Measurements from ENCODE around the gene NPAS3. TPM values are rescaled to one million over a fixed set of nuclear protein-coding genes. Genes with fewer than 3 reads are reported as not detected.

The NPAS3 gene
- total RNA-seq, 1 experiment from 2014 or later, result not detected

DNA sequence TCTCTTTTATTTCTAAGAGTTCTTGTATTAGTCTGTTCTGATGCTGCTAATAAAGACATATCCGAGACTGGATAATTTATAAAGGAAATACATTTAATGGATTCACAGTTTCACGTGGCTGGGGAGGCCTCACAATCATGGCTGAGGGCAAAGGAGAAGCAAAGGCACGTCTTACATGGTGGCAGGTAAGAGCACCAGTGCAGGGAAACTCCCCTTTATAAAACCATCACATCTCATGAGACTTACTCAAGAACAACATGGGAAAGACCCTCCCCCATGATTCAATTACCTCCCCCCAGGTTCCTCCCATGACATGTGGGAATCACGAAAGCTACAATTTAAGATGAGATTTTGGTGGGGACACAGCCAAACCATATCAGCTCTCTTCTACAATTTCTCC is 503.0 kb downstream of the NPAS3 start:
- no peak for DNase-seq (ENCODE audit: low spot score)
- in situ Hi-C loops (cut with HindIII; ENCODE audit: low sequenced_read_pairs), result no loop called here

DNA sequence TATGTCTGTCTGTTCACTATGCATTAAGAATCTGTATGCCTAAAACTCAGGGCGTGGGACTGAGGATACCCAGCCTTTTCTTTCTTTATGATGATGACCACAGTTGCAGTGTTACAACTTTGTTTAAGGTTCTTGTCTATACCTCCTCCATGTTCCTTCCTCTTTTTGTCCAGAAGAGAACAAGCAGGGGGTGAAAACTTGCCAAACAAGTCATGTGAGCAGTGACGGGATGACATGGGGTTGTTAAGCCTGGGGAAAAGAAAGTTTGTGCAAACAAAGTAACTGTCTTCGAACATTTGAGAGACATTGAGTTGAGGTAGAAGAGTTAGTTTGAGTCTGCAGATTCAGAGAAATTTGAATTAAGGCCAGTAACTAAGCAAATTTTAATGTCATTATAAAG is 505.5 kb downstream of the NPAS3 start:
- in situ Hi-C loops (cut with HindIII; ENCODE audit: low sequenced_read_pairs), result no loop called here

GRCh38 chr14:33449268-33449667 is 510.6 kb downstream of the NPAS3 start:
- in situ Hi-C loops (cut with HindIII; ENCODE audit: low sequenced_read_pairs), result no loop called here
- no peak for DNase-seq (ENCODE audit: low spot score)

More for the DNA sequence above, 505.5 kb downstream of the NPAS3 start:
- no peak for DNase-seq (ENCODE audit: low spot score)

DNA sequence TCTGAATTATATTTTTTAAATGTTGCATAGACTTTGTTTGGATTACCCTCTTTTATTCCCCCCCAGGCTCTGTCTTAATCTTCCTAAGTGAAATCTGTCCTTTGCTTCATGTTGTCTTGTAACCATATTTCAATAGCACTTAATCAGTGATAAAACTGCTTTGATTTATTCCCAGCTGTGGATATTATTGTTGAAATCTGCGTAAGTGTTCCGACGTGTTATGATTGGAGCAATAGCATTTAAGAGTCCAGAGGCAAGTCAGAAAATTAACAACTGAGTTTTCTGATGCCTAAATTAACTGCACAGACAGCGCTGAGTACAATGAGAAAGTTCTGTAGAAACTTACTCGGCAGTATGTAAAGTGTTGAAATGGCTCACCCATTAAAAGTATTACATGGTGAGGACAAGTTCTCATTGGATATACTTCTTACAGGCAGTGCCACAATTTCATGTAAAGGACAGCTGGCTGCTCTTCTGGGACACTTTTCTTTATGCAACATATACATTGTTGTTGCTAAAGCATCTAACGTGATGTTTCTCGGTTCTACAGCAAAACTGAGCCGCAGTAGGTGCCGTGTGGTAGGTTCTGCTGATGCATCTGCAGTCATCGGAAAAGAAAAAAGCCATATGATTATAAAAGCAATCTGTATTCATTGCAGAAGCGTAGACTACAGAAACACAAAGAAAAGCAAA is 511.2 kb downstream of the NPAS3 start:
- in situ Hi-C loops (cut with HindIII; ENCODE audit: low sequenced_read_pairs), result no loop called here
- no peak for DNase-seq (ENCODE audit: low spot score)

DNA sequence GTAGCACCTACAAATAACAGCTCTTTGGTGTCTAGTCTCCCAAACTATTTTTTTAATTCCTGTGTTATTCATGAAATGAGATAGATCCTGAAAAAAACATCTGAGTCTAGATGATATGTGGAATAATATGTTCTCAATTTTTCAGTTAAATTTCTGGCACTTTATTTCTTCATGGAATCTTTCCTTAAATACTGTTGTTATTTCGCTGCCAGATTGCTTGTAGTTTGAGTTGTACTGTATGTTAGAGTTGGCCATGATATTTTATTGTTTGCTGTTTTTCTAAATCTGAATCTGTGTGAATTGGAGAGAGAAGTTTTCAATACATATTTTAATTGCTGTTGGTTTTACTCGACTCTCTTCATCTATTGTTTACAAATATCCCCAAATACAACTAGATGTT is 511.7 kb downstream of the NPAS3 start:
- in situ Hi-C loops (cut with HindIII; ENCODE audit: low sequenced_read_pairs), result no loop called here
- no peak for DNase-seq (ENCODE audit: low spot score)

GRCh38 chr14:33451211-33451610 is 512.5 kb downstream of the NPAS3 start:
- DNase-seq (ENCODE audit: low spot score), result no peak
- in situ Hi-C loops (cut with HindIII; ENCODE audit: low sequenced_read_pairs), result no loop called here

DNA sequence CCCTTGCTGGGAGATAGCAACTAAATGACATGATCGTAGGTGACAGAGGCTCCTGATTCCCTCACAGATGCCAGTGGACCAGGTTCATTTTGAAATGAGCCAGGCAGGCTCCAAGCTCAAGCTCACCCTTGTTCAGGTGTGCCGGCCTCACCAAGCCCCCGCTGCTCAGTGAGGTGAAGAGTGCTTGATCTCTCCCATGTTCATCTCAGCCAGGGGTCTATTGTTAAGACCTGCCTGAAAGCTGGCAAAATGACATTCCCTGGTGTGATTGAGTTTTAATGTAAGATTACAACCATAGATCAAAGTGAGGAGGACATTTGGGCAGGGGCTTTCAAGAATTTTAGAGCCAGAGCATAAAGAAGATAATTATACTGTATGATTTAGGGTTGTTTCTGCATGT is 514.3 kb downstream of the NPAS3 start:
- in situ Hi-C loops (cut with HindIII; ENCODE audit: low sequenced_read_pairs), result no loop called here
- no peak for DNase-seq (ENCODE audit: low spot score)

DNA sequence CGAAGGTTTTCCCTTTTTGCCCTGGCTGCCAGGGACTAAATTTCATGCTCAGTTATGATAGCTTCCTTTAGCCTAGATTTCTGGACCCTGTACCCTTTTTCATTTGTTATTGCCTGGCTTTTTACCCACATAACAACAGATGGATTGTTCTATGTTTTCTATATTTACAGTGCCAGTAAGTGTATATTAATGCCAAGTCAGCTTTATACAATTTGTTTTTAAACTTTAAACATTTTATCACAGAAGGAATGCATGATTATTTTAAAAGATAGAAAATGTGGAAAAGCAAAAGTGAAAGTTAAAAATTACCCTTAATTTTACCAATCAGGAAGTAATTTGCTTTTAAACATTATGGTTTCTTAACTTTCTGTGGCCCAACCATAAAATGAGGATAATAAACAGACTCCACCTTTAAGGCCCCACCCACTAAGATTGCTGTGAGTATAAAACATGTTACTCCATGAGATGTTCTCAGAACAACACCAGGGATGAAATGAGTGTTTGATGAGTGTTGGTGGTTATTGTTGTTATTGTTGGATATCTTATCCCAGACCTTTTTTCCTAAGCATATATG is 515.4 kb downstream of the NPAS3 start:
- DNase-seq (ENCODE audit: low spot score), result no peak
- in situ Hi-C loops (cut with HindIII; ENCODE audit: low sequenced_read_pairs), result no loop called here

GRCh38 chr14:33454707-33455106 is 516.0 kb downstream of the NPAS3 start:
- in situ Hi-C loops (cut with HindIII; ENCODE audit: low sequenced_read_pairs), result no loop called here
- DNase-seq (ENCODE audit: low spot score), result no peak

GRCh38 chr14:33455654-33456345 is 517.1 kb downstream of the NPAS3 start:
- DNase-seq (ENCODE audit: low spot score), result no peak
- in situ Hi-C loops (cut with HindIII; ENCODE audit: low sequenced_read_pairs), result no loop called here

GRCh38 chr14:33457021-33457420 is 518.3 kb downstream of the NPAS3 start:
- peak; percentile 14 for DNase-seq (ENCODE audit: low spot score)
- in situ Hi-C loops (cut with HindIII; ENCODE audit: low sequenced_read_pairs), result no loop called here

GRCh38 chr14:33457617-33458016 is 518.9 kb downstream of the NPAS3 start:
- in situ Hi-C loops (cut with HindIII; ENCODE audit: low sequenced_read_pairs), result no loop called here
- DNase-seq (ENCODE audit: low spot score), result no peak

DNA sequence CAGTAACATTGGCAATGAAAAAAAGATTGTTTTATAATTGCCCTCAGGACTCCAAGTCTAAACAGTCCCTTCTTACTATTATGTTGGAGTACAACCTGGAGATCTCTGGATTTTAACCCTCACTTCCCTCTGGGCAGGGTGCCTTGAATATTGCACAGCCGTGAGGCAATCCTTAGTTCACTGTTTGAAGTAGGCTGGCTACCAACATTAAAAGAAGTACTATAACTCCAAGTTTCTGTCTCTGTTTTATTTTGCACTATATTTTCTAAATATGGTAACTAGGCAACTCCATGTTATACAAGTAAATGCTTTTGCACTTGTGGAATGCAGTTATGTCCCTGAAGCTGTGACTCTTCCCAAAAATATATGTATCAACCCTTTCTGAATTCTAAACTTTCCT is 521.5 kb downstream of the NPAS3 start:
- in situ Hi-C loops (cut with HindIII; ENCODE audit: low sequenced_read_pairs), result no loop called here

DNA sequence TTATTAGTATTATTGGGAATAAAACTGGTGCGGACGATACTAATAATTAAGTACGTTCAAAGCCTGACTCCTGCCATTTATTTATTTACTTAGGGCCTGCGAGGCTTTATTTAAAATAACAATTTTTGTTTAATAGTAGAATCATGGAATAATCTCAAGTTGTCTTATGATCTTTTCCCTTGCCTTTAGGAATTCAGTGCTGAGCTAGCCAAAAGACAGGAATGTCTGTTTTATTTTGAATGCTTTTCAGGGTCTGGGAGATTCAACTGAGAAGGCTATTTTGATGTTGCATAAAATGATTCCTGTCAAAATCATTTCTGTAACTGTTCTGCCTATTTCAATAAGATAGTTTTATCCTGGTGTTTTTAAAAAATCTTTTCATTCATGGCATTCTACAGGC is 522.4 kb downstream of the NPAS3 start:
- DNase-seq (ENCODE audit: low spot score), result no peak
- in situ Hi-C loops (cut with HindIII; ENCODE audit: low sequenced_read_pairs), result no loop called here

More for the DNA sequence above, 521.5 kb downstream of the NPAS3 start:
- DNase-seq (ENCODE audit: low spot score), result no peak

DNA sequence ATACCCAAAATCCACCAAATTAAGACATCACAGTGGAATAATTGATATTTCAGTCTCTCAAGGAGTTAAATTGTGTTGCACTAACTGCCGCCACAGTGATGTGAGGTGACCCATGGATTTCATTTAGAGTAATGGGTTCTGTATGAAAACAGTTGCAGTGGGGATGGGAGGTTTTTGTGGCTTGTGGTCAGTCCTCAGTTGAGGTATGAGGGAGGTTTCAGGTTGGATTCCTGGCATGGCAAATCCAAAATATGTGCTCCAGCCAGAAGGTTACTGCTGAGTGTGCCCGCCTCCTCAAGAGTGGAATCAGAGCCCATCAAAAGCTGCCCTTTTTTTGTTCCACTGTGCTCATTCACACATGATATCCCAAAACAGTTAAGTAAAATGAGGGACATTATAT is 525.1 kb downstream of the NPAS3 start:
- in situ Hi-C loops (cut with HindIII; ENCODE audit: low sequenced_read_pairs), result no loop called here
- no peak for DNase-seq (ENCODE audit: low spot score)

- no peak for DNase-seq (ENCODE audit: low spot score)
- in situ Hi-C loops (cut with HindIII; ENCODE audit: low sequenced_read_pairs), result no loop called here
Observed at GRCh38 chr14:33464254-33464962, 525.7 kb downstream of the NPAS3 start.

DNA sequence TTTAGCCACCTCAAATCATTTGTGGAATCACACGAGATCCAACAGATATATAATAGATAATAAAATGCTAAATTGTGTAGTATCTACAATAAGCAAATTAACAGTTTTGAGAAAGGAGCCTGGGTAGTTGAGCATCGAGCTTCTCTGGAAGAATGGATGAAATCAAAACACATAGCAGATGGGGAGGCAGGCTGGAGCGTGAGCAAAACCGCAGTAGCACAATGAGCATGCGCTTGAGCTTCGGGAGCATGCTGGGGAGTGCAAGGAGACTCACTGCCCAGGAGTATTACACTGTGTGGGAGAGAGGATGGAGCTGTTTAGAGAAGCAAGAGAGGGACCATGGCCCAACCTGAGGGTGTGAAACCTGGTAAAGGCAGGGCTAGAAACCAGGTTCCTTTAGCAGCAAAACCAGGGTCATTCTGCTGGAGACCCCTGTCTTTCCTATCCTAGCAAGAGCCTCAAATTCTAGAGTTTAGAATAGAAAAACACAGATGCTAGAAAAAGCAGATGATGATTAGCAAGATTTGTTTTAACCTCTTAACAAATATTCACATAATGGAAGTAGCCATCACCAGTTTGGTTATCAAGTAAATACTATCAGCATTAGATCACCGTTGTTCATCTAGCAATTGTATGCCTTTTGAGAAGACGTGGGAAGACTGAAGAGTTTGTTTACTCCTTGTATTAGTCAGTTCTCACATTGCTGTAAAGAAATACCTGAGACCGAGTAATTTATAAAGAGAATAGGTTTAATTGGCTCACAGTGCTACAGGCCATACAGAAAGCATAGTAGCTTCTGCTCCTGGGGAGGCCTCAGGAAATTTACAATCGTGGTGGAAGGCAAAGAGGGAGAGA is 527.4 kb downstream of the NPAS3 start:
- no peak for DNase-seq (ENCODE audit: low spot score)
- in situ Hi-C loops (cut with HindIII; ENCODE audit: low sequenced_read_pairs), result no loop called here

DNA sequence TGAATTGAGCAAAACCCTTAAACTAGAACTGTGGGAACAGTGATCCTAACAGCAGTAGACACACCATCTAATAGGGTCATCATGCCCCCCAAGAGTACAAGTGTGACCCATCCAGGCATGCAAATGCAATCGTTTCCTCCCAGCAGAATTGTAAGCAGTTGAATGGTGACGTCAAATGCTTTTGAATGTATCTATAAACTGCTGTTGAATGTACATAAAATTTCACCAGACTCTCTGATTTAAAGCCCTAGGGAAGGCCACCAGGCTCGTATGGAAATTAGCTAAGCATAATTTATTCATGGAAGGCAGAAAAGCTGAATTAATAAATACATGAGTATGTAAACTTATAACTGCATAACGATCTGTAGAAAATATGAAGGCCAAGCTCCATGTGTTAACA is 529.3 kb downstream of the NPAS3 start:
- DNase-seq (ENCODE audit: low spot score), result no peak
- in situ Hi-C loops (cut with HindIII; ENCODE audit: low sequenced_read_pairs), result no loop called here

- DNase-seq (ENCODE audit: low spot score), result no peak
- in situ Hi-C loops (cut with HindIII; ENCODE audit: low sequenced_read_pairs), result no loop called here
Observed at GRCh38 chr14:33469898-33470297, 531.2 kb downstream of the NPAS3 start.
